NK-92 treated with Interleukin-12 subunit alpha and Interleukin-12 subunit beta, amount 100 ng/mL, for 24 hours (cell line): ENCODE results near the gene KASH5.

ENCODE experiments used
- DNase-seq: peaks from one replicate; lab custom pipeline; 2025; lab: John Stamatoyannopoulos, UW

Gene KASH5

DNA sequence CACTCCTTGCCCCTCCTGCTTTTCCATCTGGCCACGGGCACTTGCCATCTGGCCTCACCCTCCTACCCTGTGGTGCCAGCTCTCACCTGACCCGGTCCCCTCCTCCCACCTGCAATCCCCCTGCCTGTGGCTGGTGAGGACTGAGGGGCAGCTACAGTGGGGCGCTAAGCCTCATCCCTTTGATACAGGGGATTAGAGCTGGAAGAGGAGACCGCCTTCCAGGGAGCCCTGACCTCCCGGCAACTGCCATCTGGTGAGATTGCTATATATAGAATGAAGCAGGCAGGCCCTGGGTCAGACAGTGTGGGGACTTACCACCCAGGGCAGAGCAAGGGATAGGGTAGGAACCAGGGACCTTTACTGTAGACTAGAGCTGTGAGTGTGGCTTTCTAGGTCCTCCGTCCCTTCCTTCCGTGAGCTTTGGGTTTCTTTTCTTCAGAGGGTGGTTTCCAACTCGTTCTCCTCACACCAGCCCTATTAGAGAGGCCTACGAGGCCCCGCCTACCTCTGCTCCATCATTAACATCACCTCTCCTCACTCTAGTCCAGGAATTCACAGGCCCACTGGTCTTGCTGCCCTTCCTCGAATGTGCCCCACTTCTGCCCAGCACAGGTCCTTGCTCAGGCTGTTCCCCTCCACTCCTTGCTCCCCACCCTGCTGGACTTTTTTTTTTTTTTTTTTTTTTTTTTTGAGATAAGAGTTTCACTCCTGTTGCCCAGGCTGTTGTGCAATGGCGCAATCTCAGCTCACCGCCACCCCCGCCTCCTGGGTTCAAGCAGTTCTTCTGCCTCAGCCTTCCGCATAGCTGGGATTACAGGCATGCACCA is 7.7 kb downstream of the KASH5 start:
- no peak for DNase-seq

DNA sequence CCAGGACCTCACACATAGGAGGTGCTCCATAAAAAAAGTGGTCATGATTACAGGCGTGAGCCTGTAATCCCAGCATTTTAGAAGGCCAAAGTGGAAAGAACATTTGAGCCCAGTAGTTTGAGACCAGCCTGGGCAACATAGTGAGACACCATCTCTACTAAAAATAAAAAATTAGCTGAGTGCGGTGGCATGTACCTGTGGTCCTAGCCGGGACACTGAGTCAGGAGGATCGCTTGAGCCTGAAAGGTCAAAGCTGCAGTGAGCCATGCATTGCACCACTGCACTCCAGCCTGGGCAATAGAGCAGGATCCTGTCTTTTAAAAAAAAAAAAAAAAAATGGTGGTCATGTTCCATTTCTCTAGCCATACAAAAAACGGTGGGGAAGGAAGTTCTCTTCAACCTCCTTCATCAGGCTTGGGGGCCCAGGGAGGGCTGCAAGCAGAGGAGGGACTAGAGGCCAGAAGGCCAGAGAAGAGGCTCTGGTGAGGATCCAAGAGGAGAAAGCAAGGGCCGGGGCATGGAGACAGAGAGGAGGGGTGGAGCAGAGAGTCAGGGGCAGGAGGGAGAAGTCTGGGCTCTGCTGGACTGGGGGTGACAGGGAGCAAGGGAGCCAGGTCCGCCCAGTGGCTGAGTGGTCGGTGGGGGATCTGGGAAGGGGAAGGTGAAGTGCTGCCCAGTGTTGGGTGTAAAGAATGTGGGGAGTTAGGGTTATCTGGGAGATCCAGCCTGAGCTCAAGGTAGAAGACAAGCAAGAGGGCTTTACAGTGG is 8.9 kb downstream of the KASH5 start:
- no peak for DNase-seq

DNA sequence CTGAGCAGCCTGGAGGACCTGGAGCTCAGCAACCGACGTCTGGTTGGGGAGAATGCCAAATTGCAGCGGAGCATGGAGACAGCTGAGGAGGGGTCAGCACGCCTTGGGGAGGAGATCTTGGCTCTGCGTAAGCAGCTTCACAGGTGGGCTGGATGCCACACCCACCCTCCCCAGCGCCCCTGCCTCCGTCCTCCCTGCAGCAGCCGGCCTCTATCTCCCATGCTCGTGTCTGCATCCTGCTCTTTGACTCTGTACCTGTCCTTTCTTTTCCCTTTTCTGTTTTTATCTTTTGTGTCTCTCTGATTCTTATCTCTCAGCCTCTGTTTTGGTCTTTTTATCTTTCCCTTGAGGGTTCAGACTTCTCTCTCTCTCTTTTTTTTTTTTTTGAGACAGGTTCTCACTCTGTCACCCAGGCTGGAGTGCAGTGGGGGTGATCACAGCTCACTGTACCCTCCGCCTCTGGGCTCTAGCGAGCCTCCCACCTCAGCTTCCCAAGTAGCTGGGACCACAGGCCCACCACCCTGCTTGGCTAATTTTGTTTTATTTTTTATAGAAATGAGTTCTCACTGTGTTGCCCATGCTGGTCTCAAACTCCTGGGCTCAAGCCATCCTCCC is 10.1 kb downstream of the KASH5 start:
- DNase-seq: no peak

DNA sequence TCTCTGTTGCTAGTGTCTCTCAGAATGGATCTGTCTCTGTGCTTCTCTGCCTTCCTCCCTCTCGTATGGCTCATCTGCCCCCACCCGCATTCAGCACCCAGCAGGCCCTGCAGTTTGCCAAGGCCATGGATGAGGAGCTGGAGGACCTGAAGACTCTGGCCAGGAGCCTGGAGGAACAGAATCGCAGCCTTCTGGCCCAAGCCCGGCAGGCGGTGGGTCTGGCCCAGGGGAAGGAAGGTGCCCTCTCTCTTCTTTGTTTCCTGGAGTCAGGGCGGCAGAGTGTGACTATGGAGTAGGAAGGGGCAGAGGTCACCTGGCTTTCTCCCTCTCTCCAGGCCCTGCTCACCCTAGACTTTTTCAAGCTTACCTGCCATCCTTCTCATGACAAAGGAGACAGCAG is 10.9 kb downstream of the KASH5 start:
- no peak for DNase-seq

DNA sequence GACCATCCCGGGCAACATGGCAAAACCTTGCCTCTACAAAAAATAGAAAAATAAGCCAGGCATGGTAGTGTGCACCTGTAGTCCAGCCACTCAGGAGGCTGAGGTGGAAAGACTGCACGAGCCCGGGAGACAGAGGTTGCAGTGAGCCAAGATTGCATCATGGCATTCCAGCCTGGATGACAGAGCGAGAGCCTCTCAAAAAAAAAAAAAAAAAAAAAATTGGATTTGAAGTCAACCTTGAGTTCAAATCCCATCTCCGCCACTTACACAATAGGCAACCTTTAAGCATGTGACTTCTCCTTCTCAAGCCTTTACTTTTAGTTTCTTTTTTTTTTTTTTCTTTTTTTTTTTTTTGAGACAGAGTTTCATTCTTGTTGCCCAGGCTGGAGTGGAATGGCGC is 12.0 kb downstream of the KASH5 start:
- no peak for DNase-seq

DNA sequence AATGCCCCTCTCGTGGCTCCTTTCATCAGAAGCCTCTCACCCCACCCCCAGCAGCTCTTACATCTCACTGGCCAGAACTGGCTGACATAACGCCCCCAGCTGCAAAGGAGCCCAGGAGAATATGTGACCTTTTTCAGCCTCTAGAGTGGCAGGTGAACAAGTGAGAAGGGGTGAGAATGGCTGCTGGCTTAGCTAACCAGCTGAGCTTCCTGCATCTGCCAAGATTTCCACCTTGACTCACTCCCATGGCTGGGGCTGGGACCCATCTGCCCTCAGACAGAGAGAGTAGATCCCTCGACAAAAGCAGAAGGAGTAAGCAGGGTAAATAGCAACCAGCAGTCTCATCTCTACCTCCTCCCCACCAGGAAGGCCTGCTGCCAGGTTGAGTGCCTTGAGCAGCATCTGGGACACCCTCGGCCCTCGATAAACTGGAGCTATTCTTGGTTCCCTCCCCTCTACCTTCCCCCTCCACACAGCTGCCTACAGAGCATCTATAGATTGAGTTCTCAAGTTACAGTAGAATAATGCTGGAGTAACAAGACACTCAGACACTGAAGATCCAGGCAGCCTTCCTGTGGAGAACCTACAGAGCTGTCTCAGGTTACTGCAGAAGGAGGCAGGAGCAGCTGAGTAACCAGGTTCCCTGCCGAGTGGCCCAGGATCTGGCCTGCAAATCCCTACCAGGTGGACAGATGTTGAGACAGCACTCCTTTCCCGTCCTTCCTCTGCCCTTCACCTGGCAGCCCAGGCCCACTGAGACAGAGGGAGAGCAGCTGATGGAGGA is 15.5 kb downstream of the KASH5 start:
- DNase-seq: no peak

DNA sequence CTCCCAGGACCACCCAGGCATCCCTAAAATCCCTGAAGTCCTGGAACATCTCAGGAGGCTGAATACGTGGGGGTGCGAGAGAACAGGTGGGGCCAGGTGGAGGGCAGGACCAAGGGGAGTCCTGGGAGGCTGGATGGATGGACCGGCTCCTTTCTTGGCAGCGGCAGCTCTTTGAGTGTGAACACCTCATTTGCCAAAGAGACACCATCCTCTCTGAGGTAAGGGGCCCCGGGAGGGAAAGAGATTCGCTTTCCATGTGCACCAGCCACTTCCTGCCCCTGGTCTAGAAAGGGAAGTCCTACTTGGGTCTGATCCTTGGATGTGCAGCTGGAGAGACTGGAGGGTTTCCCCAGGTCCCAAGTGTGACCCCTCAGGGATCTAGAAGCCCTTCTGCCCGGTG is 19.0 kb downstream of the KASH5 start:
- no peak for DNase-seq

DNA sequence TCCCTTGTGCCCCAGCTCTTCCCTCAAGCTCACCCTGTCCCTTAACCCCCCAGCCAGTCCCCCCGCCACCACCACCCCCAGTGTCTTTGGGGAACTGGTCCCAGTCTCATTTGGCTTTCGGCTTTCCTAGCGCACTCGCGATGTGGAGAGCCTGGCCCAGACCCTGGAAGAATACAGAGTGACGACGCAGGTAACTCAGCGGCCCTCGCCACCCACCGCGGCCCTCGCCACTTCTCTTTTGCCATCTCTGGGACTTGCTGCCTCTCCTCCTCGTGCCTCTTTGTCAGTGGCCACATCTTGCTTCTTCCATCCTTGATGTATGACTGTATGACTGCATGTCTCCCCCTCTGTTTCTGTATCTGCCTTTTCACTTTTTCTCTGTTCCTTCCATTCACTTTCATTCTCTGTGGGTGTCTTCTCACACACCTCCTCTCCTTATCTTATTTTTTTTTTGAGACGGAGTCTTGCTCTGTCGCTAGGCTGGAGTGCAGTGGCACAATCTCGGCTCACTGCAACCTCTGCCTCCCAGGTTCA is 19.5 kb downstream of the KASH5 start:
- DNase-seq: no peak

DNA sequence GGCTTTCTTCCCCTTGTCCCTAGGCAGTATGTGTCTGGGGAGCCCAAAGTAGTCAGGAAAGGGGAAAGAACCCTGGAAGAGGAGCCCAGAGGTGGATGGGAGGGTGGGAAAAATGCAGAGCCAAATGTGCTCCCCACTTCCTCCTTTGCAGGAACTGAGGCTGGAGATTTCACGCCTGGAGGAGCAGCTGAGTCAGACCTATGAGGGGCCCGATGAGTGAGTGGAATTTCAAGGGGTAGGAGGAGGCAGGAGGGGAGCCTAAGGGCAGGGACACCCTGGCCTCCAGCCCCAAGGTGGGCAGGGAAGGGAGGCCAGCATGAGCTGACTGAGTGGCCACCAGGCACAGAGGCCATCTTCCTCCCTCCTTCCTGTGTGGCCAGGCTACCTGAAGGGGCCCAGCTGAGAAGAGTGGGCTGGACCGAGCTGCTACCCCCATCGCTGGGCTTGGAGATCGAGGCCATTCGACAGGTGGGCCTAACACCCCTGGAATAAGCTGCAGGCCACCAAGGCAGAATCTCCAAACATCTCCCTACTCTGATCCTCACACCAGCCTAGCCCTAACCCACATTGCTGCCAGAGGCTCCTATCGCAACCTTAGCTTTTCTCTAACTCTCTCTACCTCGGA is 20.9 kb downstream of the KASH5 start:
- DNase-seq: no peak

DNA sequence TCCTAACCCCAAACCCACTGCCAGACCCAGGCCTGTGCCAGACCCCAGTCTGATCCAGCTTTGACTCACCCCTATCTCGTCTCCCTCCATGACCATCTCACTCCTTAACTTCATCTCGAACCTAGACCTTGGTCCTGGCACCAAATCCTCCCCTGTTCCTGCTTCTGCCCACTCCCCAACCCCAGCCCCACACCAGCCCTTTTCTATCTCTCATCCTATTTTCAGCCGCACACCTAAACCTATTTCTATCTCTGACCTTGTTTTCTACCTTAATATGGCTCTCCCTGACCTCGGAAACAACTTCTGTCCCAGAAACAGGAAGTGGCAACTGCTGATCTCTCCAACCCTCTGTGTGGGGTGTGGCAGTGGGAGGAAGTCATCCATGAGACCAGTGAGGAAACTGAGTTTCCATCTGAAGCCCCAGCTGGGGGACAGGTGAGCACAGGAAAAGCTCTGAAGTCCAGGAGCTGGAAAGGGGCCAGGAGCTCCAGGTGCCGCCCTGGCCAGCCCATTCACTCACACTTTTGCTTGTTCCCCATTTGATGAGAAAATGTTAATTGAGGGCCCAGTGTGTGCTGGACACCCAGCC is 21.5 kb downstream of the KASH5 start:
- DNase-seq: no peak

DNA sequence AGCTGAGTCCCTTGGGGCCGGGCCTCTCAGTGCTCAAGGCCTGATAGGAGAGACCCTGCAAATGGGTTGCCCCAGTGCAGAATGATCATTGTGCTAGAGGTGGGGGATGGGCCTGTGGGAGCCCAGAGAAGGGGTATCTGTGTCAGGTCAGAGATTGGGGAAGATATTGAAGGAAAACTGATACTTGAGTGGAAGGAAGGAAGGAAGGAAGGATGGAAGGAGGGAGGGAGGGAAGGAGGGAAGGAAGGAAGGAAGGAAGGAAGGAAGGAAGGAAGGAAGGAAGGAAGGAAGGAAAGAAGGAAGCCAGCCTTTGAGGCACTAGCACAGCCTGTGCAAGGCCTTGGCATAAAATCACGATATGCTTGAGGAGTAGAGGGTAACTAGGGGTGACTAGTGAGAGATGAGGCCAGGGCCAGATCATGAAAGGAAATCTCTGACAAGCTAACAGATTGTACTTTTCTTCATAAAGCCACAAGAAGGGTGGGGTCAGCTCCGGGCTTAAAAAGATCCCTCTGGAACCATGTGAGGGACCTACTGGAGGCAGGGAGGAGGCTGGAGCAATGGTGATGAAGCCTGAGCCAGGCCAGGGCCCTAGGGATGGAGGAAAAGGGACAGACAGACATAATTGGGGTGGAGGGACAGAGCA is 23.8 kb downstream of the KASH5 start:
- no peak for DNase-seq

DNA sequence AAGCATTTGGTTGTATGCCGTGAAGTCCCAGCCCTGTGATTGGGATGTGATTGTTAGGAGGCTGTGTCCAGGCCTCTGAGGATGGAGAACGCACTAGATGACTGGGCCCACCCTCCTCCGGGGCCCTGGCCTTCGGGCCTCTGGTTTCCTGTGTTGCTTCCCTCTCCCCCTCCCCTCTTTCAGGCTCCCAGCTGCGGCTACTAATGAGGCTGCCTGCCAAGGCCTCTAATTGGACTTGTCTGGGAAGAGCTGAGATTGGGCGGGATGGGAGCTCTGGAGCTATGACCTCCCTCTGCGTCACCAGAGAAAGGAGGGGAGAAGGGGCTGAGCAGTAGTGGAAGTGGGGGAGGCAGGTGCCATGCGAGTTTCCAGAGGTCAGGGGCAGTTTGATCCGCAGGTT is 25.3 kb downstream of the KASH5 start:
- no peak for DNase-seq

DNA sequence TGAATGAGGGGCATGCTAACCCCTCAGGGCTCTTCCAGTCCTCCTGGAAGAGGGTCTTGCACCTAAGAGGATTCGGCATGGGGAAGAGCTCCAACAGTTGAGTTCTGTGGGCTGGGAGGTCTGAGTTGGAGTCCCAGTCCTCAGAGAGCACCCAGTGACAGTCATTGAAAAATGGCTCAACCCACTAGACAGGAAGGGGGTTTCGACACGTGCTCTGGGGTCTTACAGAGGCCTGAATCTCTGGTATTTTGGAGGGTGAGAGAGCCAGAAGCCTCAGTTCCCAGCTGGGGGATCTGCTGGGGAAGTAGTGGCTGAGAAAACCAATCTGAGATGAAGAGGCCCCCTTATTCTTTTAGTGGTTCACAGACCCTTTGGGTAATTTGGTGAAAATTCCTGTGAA is 26.2 kb downstream of the KASH5 start:
- DNase-seq: no peak

DNA sequence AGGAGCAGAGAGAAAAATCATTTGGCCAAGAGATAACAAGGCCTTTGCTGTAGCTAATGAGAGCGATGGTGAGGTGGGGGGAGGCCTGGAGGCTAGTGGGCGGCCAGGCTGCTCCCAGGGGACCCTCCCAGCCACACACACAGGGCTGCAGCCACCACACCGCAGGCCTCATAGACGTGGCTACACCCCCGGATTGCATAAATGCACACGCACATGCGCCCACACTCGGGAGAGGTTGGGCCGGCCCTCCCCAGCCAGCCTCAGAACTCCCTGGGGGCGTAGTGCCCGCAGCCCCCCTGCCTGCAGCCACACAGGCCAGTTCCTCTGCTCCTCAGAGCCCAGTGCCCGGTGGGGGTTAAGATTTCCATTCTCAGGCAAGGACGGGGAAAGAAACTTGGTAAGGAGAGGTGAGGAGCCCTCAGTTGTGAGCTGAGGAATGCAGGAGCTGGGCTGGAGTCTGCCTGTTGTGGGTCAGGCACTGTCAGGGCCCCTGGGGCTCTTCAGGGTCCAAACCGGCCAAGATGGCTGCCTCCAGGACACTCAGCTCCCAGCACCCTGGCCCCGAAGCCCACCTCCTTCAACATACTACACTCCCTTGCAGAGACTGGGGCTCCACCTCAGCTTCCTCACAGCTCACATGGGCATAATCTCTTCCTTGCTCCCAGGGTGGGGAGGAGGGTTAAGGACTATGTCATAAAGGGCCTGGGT is 27.2 kb downstream of the KASH5 start:
- DNase-seq: no peak

DNA sequence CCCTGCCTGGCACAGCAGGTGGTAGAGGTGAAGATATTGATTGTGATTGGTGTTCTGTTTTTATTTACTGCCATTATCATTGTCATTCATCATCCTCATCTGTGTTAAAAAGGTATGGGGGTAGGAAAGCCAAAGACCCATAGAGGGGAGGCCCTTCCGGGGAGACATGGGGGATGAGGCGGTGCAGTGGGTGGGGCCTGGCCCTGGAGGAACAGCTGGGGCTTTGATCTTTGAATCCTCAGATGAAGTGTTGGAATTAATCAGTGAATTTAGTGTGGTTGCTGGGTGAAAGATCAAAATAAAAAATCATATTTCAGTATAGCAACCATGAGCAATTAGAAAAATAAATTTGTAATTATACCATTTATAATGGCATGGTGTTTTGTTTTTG is 27.8 kb downstream of the KASH5 start:
- no peak for DNase-seq

DNA sequence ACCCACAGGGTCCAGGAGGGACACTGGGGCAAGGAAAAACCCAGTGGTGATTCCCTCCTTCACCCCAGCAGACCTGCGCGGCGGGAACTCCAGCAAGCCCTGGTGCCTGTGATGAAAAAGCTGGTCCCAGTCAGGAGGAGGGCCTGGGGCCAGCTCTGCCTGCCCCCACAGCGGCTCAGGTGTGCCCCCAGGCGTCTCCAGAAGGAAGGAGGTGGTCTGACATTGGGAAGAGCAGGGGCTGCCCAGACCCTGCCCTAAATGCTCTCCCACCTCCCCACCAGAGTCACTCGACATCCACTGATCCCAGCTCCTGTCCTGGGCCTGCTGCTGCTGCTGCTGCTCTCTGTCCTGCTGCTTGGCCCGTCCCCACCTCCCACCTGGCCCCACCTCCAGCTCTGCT is 29.0 kb downstream of the KASH5 start:
- no peak for DNase-seq

DNA sequence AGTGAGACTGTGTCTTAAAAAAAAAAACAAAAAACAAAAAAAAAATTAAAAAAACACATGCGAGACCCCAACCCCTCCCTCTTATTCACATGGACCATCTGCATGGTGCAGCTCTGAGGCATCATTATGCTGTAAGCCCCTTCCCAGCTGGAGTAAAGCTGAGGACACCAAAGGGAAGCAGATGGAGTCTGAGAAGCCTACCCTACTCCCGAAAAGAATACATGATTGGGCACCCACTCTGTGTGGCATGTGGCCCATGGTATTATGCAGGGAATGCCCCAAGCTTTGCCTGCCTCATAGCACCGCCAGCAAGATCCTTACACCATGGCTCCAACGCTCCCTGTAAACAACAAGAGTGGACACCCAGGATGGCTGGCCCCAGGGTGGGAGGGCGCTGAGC is 30.5 kb downstream of the KASH5 start:
- no peak for DNase-seq

DNA sequence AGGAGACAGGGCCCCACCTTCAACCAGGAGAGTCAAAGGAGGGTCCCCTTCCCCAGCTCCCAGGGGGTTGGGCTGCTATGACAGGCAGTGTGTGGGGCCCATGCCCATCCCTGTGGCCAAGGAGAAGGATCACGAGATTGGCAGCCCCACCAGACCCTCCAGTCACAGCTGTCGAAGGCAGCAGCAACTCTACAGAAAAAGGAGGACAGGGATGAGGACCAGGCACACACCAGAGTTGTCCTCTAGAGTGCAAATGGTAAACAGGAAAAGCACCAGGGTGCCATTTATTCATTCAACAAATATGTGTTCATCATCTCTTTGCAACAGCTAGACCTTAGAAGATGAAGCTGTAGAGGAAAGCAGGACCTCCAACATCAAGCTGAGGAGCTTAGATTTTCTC is 31.1 kb downstream of the KASH5 start:
- DNase-seq: no peak

DNA sequence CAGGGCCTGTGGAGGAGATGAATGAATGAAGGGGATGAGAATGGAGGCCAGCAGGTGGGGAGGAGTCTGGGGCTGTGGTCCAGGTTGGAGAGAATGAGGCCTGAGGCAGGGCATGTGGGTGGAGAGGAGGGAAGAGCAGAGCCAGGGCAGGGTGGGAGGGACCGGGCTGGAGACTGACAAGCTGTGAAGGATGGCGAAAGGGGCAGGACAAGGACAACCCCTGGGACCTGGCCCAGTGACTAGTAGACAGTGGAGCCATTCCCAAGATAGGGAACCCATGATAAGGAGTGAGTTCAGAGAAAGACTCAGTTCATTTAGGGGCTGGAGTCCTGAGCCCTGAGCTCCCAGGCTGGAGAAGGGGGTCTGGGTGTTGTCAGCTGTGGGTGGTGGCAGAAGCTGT is 32.2 kb downstream of the KASH5 start:
- DNase-seq: no peak
